KOPT-K1 (cell line): ENCODE results near the gene WNT9B.
"Not testable (repeated sequence)": the region's sequence is repeated elsewhere in the genome, so short reads cannot be mapped to it uniquely, and the experiment has no call there.

Experiments used
- H3K27ac ChIP-seq: fragments of 200-600 bp; sonication (generic); 2 replicates; pipeline ENCODE4 v1.5.1; 2016; ENCODE audit warnings: antibody characterized with exemption, mild to moderate bottlenecking, low read depth, low read length; ENCODE audit not compliant: poor library complexity, severe bottlenecking
- H3K36me3 ChIP-seq: fragments of 200-600 bp; sonication (generic); 2 replicates; pipeline ENCODE4 v1.5.1; 2017; ENCODE audit warnings: antibody characterized with exemption, mild to moderate bottlenecking, low read length, moderate library complexity; ENCODE audit not compliant: insufficient read depth
- H3K9me3 ChIP-seq: fragments of 200-600 bp; sonication (generic); 2 replicates; pipeline ENCODE4 v1.5.1; 2017; ENCODE audit warnings: antibody characterized with exemption, low read length, mild to moderate bottlenecking; ENCODE audit not compliant: insufficient read depth, poor library complexity, severe bottlenecking

WNT9B gene

DNA sequence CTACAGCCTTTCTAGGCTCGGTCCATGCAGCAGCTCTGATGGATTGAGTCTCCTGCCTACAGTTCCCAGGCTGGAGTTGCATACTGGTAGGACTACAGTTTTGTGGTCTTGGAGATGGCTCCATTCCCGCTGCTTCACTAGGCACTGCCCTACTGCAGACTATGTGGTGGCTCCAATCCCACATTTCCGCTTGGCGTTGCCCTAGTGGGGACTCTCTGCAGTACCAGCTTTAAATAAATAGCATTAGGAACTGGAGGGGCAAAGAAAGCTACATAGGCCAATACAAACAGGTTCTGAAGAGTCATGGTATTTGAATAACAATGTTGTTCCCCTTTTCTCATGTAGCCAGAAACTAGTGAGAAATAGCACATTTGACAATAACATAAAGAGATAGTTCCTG, 66.1 kb downstream of the WNT9B start:
- H3K27ac ChIP-seq = no peak overlapping the region
- H3K36me3 ChIP-seq = no peaks in the 10 kb centered on the region
- no peaks in the 10 kb centered on the region for H3K9me3 ChIP-seq

DNA sequence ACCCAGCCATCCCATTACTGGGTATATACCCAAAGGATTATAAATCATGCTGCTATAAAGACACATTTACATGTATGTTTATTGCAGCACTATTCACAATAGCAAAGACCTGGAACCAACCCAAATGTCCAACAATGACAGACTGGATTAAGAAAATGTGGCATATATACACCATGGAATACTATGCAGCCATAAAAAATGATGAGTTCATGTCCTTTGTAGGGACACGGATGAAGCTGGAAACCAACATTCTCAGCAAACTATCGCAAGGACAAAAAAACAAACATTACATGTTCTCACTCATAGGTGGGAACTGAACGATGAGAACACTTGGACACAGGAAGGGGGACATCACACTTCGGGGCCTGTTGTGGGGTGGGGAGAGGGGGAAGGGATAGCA, 70.6 kb downstream of the WNT9B start:
- not testable (repeated sequence) for H3K9me3 ChIP-seq, H3K27ac ChIP-seq, H3K36me3 ChIP-seq

DNA sequence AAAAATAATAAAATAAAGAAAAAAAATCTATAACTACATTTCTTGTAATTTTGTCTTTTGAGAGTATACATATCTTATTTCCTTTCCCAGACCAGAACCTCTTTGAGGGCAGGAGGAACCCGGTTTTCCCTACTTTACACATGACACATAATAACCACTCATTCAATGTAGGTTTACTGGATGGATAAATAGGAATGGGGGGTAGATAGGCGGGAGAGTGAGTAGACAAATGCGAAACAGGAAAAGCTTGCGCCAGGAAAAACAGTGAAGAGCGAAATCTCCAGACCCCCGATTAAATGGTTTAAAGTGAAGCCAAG, 71.1 kb downstream of the WNT9B start:
- Histone ChIP-seq H3K9me3 (no peaks in the 10 kb centered on the region), H3K36me3 (no peaks in the 10 kb centered on the region; the same call in 1 of the 2 replicates), H3K27ac (peak overlapping the region; percentile 88)

DNA sequence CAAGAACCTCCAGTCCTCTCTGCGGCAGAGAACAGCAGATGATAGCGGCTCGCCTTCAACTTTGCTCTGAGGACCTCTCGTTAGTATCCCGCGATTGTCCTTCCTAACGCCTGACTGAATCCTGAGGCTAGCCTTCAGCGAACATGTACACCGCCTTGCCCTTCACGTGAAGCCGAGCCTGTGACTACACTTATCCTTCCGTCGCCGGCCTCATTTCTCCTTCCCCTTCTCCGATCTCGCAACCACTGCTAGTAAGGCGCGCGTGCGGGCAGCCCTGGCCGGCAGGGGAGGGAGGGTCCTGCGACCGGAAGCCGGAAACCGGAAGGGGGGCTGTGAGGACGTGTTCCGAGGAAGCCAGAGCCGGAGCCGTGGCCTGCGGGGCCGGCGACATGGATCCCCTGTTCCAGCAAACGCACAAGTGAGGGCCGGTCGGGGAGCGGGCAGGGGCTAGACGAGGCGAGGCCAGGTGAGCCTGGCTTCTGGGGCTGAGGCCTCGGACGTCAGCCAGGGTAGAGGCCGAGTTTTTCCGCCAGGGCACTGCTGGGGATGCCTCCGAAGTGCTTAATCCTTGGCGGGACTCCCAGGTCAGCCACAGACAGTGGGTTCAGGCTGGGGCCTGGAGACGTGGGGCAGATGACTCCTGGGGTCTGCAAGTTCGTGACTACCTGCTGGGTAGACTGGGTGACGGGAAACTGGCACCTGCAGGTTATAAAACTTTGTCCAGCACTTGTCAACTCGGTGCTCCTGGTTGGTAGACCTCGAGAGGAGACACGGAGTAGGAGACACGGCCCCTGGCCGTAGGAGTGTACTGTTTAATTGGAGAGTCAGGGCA, 71.6 kb downstream of the WNT9B start, which contains the start of gene GOSR2:
TSS of gene GOSR2 (plus strand) at position 357 of the 832 bp plus-strand sequence. CDS start at position 390, 33 bp downstream.
- Histone ChIP-seq H3K27ac (peak within 1 kb of the TSS; percentile 88), H3K36me3 (peaks cover 4% of the 10 kb centered on the region; the same call in 1 of the 2 replicates)

DNA sequence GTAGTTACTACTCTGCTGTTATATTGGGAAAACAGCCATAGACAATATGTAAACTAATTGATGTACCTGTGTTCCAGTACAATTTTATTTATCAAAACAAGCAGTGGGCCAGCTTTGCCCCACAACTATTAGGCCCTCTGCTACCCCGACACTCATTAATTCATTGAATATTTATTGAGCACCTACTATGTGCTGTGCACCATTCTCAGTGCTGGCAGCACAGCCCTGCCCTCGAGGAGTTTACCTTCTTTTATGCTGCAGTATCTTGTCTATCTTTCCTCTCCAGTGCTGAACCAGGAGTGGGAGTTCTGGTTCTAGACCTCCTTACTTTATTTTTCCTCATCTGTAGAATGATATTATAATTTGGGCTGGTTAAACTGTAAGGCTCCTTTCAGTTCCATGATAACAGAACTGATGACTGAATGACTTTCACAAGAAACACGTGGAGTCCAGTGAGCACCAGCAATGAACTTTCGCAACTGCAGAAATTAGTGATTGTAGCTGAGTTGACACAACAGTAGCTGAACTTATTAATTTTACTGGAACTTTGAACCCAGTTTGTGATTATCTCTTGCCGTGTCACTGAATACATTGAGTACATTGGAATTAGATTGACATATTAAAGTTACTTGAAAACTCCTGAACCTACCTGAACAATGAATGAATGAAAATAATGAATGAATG, 73.9 kb downstream of the WNT9B start:
- Histone ChIP-seq H3K27ac (no peak overlapping the region), H3K36me3 (peaks cover 25% of the 10 kb centered on the region), H3K9me3 (no peaks in the 10 kb centered on the region)

More for the DNA sequence above, 71.6 kb downstream of the WNT9B start, which contains the start of gene GOSR2:
- no peaks in the 10 kb centered on the region for H3K9me3 ChIP-seq

DNA sequence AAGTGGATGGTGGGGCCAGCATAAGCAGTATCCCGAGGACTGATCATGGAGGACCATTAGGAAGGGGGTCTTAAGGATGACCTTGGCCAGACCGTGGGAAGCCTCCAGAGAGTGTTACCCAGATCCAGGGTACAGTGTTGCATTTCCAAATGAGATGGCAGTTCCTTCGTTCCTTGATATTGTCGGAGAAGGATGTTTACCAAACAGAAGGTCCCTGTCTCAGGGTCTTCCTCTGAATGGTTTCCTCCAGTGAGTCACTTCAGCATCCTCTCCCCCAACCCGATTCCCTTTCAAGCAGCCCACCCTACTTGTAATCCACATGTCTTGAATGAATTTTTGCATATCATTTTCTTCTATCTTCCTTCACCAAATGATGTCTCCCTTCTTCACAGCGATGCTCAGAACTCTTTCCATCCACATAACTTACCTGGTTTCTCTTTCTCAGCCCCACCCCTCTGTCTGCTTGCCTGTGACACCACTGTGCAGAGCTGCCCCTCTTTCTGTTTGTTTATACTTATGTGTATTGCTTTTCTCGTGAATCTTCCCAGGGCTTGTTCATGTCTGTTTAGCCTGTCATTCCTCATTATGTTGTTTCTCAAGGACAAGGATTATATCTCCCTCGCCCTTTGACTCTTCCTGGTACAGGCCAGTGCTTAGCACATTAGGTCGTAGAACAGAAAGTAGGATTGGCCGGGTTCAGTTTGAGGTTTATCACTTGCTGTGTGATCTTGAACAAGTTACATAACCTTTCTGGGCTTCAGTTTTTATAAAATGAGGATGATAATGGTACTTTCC, 77.3 kb downstream of the WNT9B start:
- H3K9me3 ChIP-seq = no peaks in the 10 kb centered on the region
- no peak overlapping the region for H3K27ac ChIP-seq
- peaks cover 58% of the 10 kb centered on the region for H3K36me3 ChIP-seq

DNA sequence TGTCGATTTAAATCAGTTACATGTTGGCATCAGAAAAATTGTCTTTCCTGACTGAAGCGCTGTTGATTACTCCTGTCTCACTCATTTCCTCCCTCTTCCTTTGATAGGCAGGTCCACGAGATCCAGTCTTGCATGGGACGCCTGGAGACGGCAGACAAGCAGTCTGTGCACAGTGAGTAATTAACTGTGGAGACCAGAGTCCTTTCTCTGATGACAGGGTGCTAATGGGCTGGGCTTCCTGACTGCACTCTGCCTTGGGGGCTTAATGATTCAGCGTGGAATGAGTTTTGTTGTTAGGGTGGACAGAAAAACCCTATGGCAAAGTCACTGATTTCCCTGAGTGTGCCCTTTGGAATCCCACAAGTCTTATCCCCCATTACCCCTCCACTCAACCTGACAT, 78.0 kb downstream of the WNT9B start:
- Histone ChIP-seq H3K9me3 (no peaks in the 10 kb centered on the region), H3K36me3 (peaks cover 66% of the 10 kb centered on the region), H3K27ac (no peak overlapping the region)

DNA sequence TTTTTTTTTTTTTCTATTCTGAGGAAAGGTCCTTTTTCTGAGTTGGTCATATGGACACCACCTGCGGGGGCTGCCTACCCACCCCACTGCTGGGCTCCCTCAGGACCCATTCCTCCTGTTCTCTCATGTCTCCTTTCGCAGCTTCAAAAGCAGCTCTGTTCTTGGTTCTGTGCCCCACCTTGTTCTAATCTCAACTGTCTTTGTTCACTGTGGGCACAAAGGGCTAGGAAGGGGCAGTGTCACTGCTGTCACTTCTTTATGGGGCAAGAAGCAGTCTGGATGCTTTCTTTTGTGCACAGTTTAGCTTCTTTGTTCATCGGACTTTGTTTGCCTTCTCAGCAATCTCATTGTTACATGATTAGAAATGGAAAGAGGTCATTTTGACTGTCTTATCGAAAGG, 78.7 kb downstream of the WNT9B start:
- Histone ChIP-seq H3K9me3 (no peaks in the 10 kb centered on the region), H3K27ac (no peak overlapping the region), H3K36me3 (peaks cover 72% of the 10 kb centered on the region)

DNA sequence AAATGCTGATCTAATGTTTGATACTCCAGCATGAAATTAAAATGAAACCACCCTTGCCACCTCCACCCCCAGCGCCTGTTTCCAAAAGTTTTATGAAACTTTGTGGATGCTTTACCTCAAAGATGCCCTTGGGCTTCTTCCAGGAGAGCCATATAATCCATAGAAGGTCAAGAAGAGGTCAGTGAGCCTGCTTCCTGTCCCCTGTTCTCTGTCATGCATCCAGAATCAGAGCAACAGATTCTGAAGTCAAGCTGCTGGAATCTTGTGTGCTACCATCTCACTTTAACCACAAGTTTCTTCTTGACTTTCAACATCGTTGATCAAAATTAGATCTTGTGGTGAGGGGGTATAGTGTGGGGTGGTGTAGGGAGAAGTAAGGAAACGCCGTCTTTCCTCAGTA, 80.2 kb downstream of the WNT9B start:
- Histone ChIP-seq H3K27ac (no peak overlapping the region), H3K36me3 (peaks cover 88% of the 10 kb centered on the region), H3K9me3 (no peaks in the 10 kb centered on the region)

DNA sequence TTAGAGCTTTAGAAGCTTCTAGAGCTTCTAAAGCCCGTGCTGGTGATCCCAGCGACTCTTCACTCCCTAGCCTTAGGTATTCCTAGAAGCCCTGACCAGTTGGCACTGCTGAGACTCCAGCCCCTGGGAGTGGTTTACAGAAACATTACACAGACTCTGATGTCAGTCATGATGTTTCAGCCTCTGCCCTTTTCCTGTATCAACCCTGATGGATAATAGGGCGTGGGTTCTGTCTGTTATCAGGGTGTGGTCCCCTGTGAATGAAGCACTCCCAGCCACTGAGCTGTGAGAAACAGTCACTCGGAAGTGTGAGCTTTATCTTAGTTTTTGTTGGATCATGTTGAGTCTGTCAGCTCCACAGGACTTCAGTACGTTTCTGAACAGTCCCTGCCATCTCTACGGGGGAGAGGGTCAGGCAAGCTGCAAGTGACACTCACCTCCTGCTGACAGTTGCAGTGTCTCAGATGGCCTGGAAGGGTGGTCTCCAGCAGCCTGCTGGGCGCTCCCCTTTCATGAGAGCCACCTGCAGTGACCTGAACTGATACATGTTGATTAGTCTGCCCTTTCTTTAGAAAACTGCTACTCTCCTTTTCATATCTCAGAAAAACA, 84.4 kb downstream of the WNT9B start:
- H3K9me3 ChIP-seq = no peaks in the 10 kb centered on the region
- no peak overlapping the region for H3K27ac ChIP-seq
- H3K36me3 ChIP-seq = peaks cover 99% of the 10 kb centered on the region
